Thyroid gland (tissue), 4 donors: Measurements from ENCODE around the gene GRB10.

ENCODE experiments used
- CTCF ChIP-seq, 6 experiments: fragments of 200-600 bp in 3 of 6; fragments of 450-650 bp in 3 of 6; sonication (generic) in 3 of 6; IDR thresholded peaks; one replicate each; pipeline ENCODE4 v1.5.1; 2016 to 2019; ENCODE audit warnings: antibody characterized with exemption in 6 of 6, mild to moderate bottlenecking in 2 of 6, inconsistent platforms in 1 of 6, moderate library complexity in 1 of 6
- POLR2A ChIP-seq, 2 donors: fragments of 450-650 bp; IDR thresholded peaks; one replicate each; pipeline ENCODE4 v1.6.1; 2017; ENCODE audit warnings: antibody characterized with exemption in 2 of 2, mild to moderate bottlenecking in 2 of 2, moderate library complexity in 1 of 2

GRCh38 chr7:50607524-50608125, 175.1 kb downstream of the GRB10 start:
- TF ChIP-seq CTCF (IDR thresholded peaks at IDR 0.05) (no peak), POLR2A (IDR thresholded peaks at IDR 0.05) (no peak)
